H1 (cell line): ENCODE measurements around the gene C2orf92.

Source experiments
- CTCF ChIP-seq, 3 experiments: IDR thresholded peaks; 1 replicate in 2 of 3; 2 replicates in 1 of 3; pipeline versions ENCODE4 v1.5.1 to v1.6.1; 2011; ENCODE audit warnings: low read length in 3 of 3, mild to moderate bottlenecking in 3 of 3, inconsistent platforms in 2 of 3, low read depth in 1 of 3, moderate library complexity in 1 of 3; ENCODE audit not compliant: insufficient read depth in 1 of 3; ENCODE audit errors: control extremely low read depth in 1 of 3
- EZH2 ChIP-seq: fragments of 200-600 bp; sonication (generic); IDR thresholded peaks from 2 replicates; pipeline ENCODE4 v1.7.1; 2012; ENCODE audit warnings: low read depth, mild to moderate bottlenecking, moderate library complexity, low read length, inconsistent platforms; ENCODE audit not compliant: severe bottlenecking
- RAD21 ChIP-seq, 2 experiments: IDR thresholded peaks in 1 of 2; conservative IDR thresholded peaks in 1 of 2; 2 replicates each; pipeline ENCODE4 v1.6.1; 2011; ENCODE audit warnings: low read depth in 2 of 2, low read length in 2 of 2, improper control_type of control experiment in 1 of 2, inconsistent platforms in 1 of 2, mild to moderate bottlenecking in 1 of 2, moderate library complexity in 1 of 2
- RXRA ChIP-seq: IDR thresholded peaks from 2 replicates; pipeline ENCODE4 v1.6.1; 2011; ENCODE audit warnings: low read depth, mild to moderate bottlenecking, low read length, moderate library complexity; ENCODE audit not compliant: insufficient read depth

- TF ChIP-seq RAD21 (IDR thresholded peaks at IDR 0.05 in 1 of 2, conservative IDR thresholded peaks at IDR 0.05 in 1 of 2; ENCODE audit: low read depth in 2 of 2, low read length in 2 of 2) (no peak), CTCF (IDR thresholded peaks at IDR 0.05; ENCODE audit: control extremely low read depth in 1 of 3, insufficient read depth in 1 of 3, low read depth in 1 of 3, low read length in 3 of 3) (no peak), RXRA (no peak), EZH2 (no peak)
These were observed 76.1 kb downstream of the C2orf92 start for GRCh38 chr2:97745474-97746174.
